ENCODE results near the gene SIGMAR1.

SIGMAR1 gene

DNA sequence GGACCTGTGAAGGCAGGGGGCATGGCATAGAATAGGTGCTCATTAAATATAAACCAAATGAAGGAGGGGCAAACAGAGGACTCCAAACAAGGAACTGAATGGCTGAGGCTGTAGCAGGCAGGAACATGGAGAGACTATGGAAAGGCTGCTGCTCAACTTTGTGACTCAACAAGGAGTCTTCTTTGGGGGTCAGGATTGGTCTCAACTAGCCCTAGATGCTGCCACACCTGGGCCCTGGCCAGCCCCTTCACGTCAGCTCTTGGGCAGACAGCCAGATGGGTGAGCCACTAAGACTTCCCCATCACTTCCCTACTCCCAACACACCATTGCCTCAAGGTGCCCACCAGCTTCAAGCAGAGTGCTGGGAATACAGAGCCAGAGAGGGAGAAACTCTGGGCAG, 36.7 kb downstream of the SIGMAR1 start:
- no peaks in the 10 kb centered on the region for H3K36me3 ChIP-seq (ENCODE audit: insufficient read depth, low read length)
- H2AFZ ChIP-seq (ENCODE audit: low read depth, low read length) = no peak overlapping the region
- H3K9me3 ChIP-seq (ENCODE audit: low read length) = no peaks in the 10 kb centered on the region
- H3K4me3 ChIP-seq (ENCODE audit: low read length) = no peak overlapping the region
- peaks cover 10% of the 10 kb centered on the region for H3K27me3 ChIP-seq (ENCODE audit: insufficient read depth, low read length)
- H3K4me1 ChIP-seq (ENCODE audit: insufficient read depth, low read length) = peaks cover 23% of the 10 kb centered on the region

DNA sequence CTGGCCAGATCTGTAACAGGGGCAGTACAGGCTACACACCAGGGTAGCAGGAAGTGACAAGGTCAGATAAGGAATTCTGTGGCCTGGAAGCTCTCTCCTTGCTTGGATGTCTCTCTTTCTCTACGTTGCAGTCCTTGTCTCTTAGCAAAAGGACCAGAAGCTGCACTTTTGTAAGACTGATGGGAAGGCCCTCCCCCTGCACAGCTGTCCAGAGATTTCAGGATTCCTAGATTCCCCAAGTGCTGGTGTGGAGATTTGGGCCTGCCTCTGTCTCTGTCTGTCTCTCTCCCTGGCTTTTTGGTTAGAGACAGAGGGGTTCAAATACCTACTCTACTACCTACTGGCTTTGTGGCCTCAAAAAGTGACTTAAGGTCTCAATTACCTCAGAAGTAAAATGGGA, 38.0 kb downstream of the SIGMAR1 start:
- Histone ChIP-seq H2AFZ (ENCODE audit: low read depth, low read length) (no peak overlapping the region), H3K36me3 (ENCODE audit: insufficient read depth, low read length) (no peaks in the 10 kb centered on the region), H3K4me3 (ENCODE audit: low read length) (no peak overlapping the region), H3K9me3 (ENCODE audit: low read length) (no peaks in the 10 kb centered on the region), H3K4me1 (ENCODE audit: insufficient read depth, low read length) (peaks cover 23% of the 10 kb centered on the region), H3K27me3 (ENCODE audit: insufficient read depth, low read length) (peaks cover 4% of the 10 kb centered on the region)

DNA sequence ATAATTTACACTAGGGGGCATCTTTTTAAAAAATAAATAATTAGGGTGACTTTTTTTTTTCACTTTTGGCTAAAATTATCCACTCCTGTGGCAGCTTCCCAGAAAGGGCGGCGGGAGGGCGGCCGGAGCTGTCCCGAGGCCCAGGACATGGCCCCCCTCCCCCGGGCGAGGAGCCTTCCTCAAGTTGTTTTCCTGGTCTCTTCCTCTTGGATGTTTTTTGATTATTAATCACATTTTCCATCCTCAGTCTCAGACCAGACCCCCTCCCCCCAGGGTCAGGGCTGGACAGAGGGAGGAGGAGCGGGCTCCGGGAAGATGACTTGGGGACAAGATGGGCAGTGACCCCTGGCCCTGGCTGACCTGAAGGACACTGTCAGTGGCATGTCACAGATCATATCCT, 43.4 kb downstream of the SIGMAR1 start:
- Histone ChIP-seq H3K4me3 (ENCODE audit: low read length) (no peak overlapping the region), H3K9me3 (ENCODE audit: low read length) (no peaks in the 10 kb centered on the region), H3K27me3 (ENCODE audit: insufficient read depth, low read length) (peaks cover 13% of the 10 kb centered on the region), H3K36me3 (ENCODE audit: insufficient read depth, low read length) (no peaks in the 10 kb centered on the region), H2AFZ (ENCODE audit: low read depth, low read length) (no peak overlapping the region), H3K4me1 (ENCODE audit: insufficient read depth, low read length) (peaks cover 32% of the 10 kb centered on the region)

DNA sequence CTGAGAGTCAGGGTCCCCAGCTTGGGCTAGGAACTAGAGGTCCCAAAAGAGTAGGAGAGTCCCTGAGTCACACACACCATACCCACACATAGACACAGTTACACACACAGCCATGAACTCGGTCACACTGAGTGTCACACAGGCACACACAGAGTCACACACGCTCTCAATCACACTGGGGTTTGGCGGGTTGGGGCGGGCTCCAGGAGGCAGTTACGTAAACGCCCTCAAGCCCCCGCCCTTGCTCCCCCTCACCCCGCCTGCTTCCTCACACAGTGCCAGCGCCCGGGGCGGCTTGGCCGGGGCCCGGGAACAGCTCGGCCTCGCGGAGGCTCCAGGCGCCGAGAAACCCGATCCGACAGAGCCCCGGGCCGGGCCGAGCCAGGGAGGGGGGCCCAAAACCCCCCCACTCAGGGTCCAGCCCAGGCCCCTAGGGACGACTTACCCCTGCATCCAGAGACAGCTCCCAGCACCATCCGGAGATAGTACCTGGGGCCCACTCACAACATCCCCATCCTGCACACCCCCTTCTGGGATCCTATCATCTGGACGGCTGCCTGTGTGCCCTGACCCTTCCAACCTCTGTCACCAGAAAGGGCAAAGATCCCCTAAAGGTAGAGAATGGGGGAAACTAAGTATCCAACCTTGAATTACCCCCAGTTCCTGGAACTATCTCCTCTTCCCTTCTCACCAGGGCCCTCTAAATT, 44.5 kb downstream of the SIGMAR1 start:
- Histone ChIP-seq H2AFZ (ENCODE audit: low read depth, low read length) (no peak overlapping the region), H3K9me3 (ENCODE audit: low read length) (no peaks in the 10 kb centered on the region), H3K36me3 (ENCODE audit: insufficient read depth, low read length) (no peaks in the 10 kb centered on the region), H3K4me3 (ENCODE audit: low read length) (peak overlapping the region; percentile 14), H3K4me1 (ENCODE audit: insufficient read depth, low read length) (peaks cover 36% of the 10 kb centered on the region), H3K27me3 (ENCODE audit: insufficient read depth, low read length) (peaks cover 13% of the 10 kb centered on the region)

DNA sequence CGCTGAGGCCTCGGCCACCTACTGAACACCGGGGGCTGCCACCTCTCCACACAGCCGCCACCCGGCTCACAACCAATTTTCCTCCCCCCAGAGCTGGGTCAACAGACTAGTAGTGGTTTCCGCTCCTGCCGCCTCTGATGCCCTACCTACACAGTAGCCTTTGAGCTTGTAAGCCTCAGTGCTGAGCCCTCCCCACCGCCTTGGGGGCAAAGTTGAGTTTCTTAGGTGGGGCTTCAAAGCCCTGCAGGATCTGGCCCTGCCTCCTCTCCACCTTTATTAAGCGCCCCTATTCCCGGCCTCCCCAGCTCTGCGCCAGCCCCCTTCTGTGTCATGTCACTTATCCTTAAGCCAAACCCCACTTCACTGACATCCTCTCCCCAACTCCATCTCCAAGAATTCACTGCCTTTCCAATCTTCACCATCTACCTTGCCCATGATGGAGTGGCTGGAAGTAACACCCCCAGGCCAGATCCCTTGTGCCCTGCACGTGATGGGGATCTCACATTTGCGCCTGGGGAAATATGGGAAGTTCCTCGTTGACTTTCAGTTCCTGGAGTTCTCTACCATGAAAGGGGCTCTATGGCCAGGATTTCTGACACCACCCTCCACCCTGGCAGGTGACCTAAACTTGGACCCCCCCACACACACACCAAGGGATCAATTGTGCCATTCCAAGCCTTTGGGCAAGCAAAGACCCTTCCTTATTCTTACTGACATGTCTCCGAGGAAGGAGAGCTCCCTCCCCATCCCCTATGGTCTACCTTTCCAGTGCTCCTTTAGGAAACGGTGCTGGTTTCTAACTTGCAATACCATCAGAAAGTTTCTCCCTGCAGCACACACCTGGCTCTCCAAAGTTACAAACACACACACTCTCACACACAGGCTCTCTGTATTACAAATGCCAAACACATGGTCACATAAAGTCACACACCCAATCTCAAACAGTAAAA, 45.4 kb downstream of the SIGMAR1 start:
- H3K4me3 ChIP-seq (ENCODE audit: low read length) = no peak overlapping the region
- peaks cover 13% of the 10 kb centered on the region for H3K27me3 ChIP-seq (ENCODE audit: insufficient read depth, low read length)
- H3K4me1 ChIP-seq (ENCODE audit: insufficient read depth, low read length) = peaks cover 44% of the 10 kb centered on the region
- H3K9me3 ChIP-seq (ENCODE audit: low read length) = no peaks in the 10 kb centered on the region
- H2AFZ ChIP-seq (ENCODE audit: low read depth, low read length) = no peak overlapping the region
- peaks cover 1% of the 10 kb centered on the region for H3K36me3 ChIP-seq (ENCODE audit: insufficient read depth, low read length)

DNA sequence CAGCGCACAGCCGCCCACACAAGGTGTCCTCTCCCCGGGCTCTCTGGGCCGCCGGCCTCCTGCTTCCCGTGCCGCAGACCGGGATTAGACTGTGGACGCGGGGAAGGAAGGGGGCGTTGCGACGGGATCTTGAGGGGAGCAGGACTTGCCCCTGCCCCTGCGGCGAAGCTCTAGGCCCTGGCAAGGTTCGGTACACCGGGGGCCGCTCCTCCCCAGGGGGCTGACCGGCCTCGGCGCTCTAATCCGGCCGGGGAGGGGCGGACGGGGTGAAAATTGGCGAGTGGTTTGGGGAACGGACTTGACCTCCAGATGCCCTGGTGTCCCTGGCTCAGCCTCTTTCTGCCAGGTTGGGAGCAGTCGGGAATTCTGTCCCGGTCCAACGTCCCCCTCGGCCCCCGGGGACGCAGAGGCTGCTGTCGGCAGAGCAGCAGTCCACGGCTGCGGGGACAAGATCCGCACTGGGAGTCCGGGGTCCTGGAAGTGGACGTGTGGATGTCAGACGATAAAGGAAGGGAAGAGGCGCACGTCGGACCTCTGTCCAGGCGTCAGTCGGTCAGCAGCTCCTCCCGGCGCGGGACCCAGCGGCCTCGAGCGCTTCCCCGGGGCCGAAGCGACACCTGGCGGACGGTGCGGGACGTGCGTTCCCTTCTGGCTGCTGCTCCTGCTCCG, 46.2 kb downstream of the SIGMAR1 start:
- H3K36me3 ChIP-seq (ENCODE audit: insufficient read depth, low read length) = peaks cover 4% of the 10 kb centered on the region
- no peak overlapping the region for H3K4me3 ChIP-seq (ENCODE audit: low read length)
- H2AFZ ChIP-seq (ENCODE audit: low read depth, low read length) = no peak overlapping the region
- H3K9me3 ChIP-seq (ENCODE audit: low read length) = no peaks in the 10 kb centered on the region
- H3K4me1 ChIP-seq (ENCODE audit: insufficient read depth, low read length) = peaks cover 51% of the 10 kb centered on the region
- peaks cover 9% of the 10 kb centered on the region for H3K27me3 ChIP-seq (ENCODE audit: insufficient read depth, low read length)

DNA sequence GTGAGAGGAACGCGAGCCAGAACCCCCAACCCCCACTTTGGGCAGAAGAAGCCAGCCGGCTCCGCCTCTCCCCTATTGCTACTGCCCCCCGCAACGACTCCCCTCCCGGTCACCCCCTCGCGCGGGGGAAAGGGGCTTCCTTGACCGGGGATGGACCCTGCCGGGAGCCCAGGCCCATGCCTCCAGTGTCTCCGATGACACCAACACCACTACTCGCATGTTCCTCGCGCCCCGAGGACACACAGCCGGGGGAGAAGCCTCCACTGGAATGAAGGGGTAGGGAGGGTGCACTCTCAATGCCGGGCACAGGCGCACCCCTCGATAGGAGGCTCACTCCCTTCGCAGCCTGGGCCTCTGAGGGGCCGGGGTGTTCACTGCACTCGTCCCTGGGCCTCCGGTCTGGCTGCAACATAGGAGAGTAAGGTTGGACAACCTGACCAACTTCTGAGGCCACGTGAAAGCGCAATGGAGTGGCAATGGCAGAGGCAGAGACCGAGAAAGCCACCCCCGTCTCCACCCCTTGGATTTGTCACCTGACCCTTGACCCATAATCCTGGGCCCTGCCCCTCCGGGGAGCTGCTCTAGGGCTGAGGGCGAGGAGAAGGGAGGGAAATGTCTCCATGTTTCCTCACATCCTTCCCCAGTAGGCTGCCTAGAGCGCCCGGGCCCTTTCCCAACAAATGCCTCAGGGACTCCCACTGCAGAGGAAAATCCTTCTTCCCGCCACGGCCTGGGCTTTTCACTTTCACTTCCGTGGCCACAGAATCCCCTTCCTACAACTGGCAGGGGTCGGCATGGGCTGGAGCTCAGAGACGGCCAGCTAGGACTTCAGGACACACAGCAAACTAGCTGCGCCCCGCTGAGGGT, 47.0 kb downstream of the SIGMAR1 start:
- Histone ChIP-seq H3K36me3 (ENCODE audit: insufficient read depth, low read length) (peaks cover 4% of the 10 kb centered on the region), H3K9me3 (ENCODE audit: low read length) (no peaks in the 10 kb centered on the region), H2AFZ (ENCODE audit: low read depth, low read length) (peak overlapping the region; percentile 71), H3K27me3 (ENCODE audit: insufficient read depth, low read length) (peaks cover 9% of the 10 kb centered on the region), H3K4me3 (ENCODE audit: low read length) (peak overlapping the region; percentile 61), H3K4me1 (ENCODE audit: insufficient read depth, low read length) (peaks cover 59% of the 10 kb centered on the region)

DNA sequence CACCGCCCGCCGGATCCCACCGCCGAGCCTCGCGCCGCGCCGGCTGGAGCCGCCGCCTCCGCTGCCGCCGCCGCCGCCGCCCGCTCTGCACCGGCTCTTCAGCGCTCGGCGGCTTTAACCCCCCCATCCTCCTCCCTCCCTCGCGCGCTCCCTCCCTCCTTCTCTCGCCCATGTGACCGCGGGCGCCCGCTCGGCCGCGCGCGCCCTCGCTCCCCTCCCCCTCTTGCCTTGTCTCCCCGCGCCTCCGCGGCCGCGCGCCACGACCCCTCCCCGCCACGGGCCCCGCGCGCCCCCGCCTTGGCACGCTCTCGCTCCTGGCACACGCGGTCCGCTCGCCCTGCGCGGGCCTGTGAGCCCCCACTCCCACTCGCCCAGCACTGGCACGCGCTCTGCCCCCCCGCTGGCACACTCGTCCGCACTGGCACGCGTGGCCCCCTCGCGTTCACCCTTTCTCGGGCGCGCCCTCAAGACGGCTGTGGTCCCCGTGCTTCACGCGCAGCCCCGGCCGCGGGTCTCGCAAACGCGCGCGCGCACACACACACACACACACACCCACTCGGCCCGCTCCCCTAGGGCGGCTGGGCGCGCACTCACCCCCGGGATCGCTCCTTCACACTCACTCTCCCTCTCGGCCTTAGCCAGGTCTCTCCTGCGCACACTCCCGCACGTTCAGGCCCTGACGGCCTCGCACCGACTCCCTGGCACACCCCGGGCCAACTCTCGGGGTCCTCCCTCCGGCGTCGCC, 47.8 kb downstream of the SIGMAR1 start, which contains the start of gene CNTFR:
Gene CNTFR, minus strand, starts transcription at position 89 of the 745 bp plus-strand sequence. CDS start 20,743 bp downstream, outside the sequence.
- peaks cover 4% of the 10 kb centered on the region for H3K36me3 ChIP-seq (ENCODE audit: insufficient read depth, low read length)
- H3K4me3 ChIP-seq (ENCODE audit: low read length) = peak within 1 kb of the TSS; percentile 61
- H3K9me3 ChIP-seq (ENCODE audit: low read length) = no peaks in the 10 kb centered on the region
- H3K27me3 ChIP-seq (ENCODE audit: insufficient read depth, low read length) = peaks cover 9% of the 10 kb centered on the region
- H2AFZ ChIP-seq (ENCODE audit: low read depth, low read length) = peak within 1 kb of the TSS; percentile 71
- H3K4me1 ChIP-seq (ENCODE audit: insufficient read depth, low read length) = peaks cover 63% of the 10 kb centered on the region

DNA sequence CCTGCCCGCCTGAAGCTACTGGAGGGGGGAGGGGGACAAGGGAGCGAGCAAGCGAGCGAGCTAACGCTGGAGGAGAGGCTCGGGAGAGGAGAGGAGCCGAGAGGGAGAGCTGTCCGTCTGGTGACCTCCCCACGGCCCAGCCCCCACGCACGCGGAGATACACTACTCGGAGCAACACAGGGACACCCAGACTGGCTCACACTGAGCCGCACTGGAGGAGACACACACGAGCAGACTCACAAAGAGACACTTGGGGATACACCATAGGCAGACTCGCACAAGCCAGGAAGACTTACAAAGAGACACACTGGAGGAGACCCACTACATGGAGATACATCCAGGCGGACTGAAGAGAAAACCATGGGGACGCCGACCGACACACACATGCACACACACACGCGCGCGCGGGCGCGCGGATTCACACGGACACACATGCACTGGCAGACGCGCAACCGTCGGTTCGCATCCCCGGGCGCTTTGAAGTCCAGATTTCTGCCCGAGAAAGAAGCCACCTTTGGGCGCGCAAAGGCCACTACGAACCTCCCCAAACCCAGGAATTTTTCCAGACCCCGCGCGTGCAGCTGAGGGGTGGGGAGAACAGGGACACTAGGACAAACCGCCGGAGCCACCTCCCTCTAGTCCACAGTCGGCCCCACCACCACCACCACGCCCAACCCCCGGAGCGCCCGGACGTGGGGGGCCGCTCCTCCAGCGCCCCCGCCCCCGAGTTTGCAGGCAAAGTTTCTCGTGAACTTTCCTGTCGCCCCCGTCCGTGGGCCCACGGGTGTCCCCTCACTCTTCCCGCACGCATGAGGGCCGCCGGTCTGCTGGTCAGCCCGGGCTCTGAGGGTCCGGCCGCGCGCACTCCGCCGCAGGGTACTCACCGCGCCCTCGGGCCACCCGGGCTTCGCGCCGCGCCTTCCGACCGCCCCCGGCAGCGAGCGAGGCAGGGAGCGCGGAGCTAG, 48.6 kb downstream of the SIGMAR1 start:
- peaks cover 9% of the 10 kb centered on the region for H3K27me3 ChIP-seq (ENCODE audit: insufficient read depth, low read length)
- peaks cover 64% of the 10 kb centered on the region for H3K4me1 ChIP-seq (ENCODE audit: insufficient read depth, low read length)
- H3K4me3 ChIP-seq (ENCODE audit: low read length) = peak overlapping the region; percentile 61
- H3K9me3 ChIP-seq (ENCODE audit: low read length) = no peaks in the 10 kb centered on the region
- no peak overlapping the region for H2AFZ ChIP-seq (ENCODE audit: low read depth, low read length)
- peaks cover 4% of the 10 kb centered on the region for H3K36me3 ChIP-seq (ENCODE audit: insufficient read depth, low read length)

DNA sequence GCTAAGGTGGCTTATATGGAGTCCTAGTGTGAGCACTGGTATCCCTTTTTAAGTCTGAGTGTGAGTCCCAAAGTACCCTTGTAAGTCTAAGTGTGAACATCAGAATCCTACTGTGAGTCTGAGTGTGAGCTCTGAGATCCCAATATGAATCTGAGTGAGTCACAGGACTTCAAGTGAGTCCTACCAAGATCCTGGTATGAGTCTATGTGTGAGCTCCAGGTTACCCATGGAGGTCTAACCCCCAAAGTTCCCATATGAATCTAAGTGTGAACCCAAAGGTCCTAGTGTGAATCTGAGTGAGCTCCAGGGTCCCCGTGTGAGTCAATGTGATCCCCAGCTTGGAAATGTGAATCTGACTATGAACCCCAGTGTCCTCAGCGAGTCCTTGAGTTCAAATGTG, 50.3 kb downstream of the SIGMAR1 start:
- Histone ChIP-seq H3K9me3 (ENCODE audit: low read length) (no peaks in the 10 kb centered on the region), H2AFZ (ENCODE audit: low read depth, low read length) (no peak overlapping the region), H3K27me3 (ENCODE audit: insufficient read depth, low read length) (peaks cover 3% of the 10 kb centered on the region), H3K4me1 (ENCODE audit: insufficient read depth, low read length) (peaks cover 69% of the 10 kb centered on the region), H3K4me3 (ENCODE audit: low read length) (peak overlapping the region; percentile 61), H3K36me3 (ENCODE audit: insufficient read depth, low read length) (peaks cover 4% of the 10 kb centered on the region)
